ENCODE results near the gene NPPA. TPM values are rescaled to one million over a fixed set of nuclear protein-coding genes. Genes with fewer than 3 reads are reported as not detected.

The NPPA gene
- total and polyA plus RNA-seq, 9 of the 15 experiments (the other 6 are each of a cell fraction or from before 2014, with no cell fraction given), result not detected

DNA sequence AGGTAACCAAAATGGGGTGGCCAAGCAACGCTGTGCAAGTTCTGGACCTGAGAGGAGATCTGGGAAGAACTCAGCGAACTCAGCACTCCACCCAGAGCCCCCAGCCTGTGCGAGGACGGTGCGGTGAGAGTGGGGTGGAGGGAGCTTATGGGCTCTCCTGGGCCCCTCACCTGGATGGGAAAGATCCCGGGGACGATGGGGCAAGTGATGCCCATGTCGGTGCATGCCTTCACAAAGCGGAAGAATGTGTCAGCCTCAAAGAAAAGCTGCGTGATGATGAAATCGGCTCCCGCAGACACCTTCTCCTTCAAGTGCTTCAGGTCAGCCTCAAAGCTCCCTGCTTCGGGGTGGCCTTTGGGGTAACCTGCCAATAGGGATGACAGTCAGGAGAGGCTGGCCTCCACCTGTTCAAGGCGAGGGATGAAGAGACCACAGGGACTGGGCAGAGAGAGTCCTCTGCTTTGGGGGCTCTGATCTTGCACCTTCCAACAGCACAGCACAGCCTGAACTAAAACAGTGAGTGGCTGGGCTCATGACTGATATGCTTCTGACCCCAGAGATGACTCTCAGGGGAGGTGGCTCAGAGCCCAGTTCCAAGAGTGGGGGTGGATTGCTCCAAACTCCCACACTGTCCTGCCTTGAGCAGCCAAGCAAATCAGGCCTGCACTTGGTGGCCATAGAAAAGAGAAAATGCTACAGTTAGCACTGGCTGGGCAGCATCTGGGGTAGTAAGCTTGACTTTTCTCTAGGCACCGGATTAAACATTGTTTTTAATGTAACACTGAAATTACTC, 51.4 kb downstream of the NPPA start (continued):
- TF ChIP-seq SREBF1 (IDR thresholded peaks at IDR 0.05; ENCODE audit: borderline replicate concordance, low read depth, low read length) (no peak), ZNF695 (CRISPR knock-in tag; IDR thresholded peaks at IDR 0.05) (no peak), ZNF224 (CRISPR knock-in tag; IDR thresholded peaks at IDR 0.05) (no peak), BCOR (IDR thresholded peaks at IDR 0.05) (no peak), IRF2 (CRISPR knock-in tag; IDR thresholded peaks at IDR 0.05) (no peak), SP2 (IDR thresholded peaks at IDR 0.05; ENCODE audit: extremely low read depth, low read depth, low read length, poor library complexity, severe bottlenecking) (no peak), NFIC (IDR thresholded peaks at IDR 0.05) (no peak), ETV1 (tag; conservative IDR thresholded peaks at IDR 0.05; ENCODE audit: low read depth) (no peak; the same call in 1 of the 2 replicates), THRAP3 (IDR thresholded peaks at IDR 0.05; ENCODE audit: borderline replicate concordance) (no peak), IFI16 (CRISPR knock-in tag; IDR thresholded peaks at IDR 0.05) (no peak), ZNF253 (CRISPR knock-in tag; conservative IDR thresholded peaks at IDR 0.05) (no peak), HDAC3 (IDR thresholded peaks at IDR 0.05; ENCODE audit: borderline replicate concordance, partially characterized antibody) (no peak), ZNF134 (CRISPR knock-in tag; conservative IDR thresholded peaks at IDR 0.05) (0 out of 2 replicates have a peak, but pooled peaks have one; percentile 35), EP400 (IDR thresholded peaks at IDR 0.05) (no peak)
- TF ChIP-seq, protein P1, sequence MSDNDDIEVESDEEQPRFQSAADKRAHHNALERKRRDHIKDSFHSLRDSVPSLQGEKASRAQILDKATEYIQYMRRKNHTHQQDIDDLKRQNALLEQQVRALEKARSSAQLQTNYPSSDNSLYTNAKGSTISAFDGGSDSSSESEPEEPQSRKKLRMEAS (CRISPR knock-in tag; IDR thresholded peaks at IDR 0.05), result no peak
- TF ChIP-seq, protein P2, sequence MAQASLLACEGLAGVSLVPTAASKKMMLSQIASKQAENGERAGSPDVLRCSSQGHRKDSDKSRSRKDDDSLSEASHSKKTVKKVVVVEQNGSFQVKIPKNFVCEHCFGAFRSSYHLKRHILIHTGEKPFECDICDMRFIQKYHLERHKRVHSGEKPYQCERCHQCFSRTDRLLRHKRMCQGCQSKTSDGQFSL (CRISPR knock-in tag; IDR thresholded peaks at IDR 0.05), result no peak
- TF ChIP-seq, protein P2 (tag; IDR thresholded peaks at IDR 0.05), result no peak
- TF ChIP-seq, protein P3, sequence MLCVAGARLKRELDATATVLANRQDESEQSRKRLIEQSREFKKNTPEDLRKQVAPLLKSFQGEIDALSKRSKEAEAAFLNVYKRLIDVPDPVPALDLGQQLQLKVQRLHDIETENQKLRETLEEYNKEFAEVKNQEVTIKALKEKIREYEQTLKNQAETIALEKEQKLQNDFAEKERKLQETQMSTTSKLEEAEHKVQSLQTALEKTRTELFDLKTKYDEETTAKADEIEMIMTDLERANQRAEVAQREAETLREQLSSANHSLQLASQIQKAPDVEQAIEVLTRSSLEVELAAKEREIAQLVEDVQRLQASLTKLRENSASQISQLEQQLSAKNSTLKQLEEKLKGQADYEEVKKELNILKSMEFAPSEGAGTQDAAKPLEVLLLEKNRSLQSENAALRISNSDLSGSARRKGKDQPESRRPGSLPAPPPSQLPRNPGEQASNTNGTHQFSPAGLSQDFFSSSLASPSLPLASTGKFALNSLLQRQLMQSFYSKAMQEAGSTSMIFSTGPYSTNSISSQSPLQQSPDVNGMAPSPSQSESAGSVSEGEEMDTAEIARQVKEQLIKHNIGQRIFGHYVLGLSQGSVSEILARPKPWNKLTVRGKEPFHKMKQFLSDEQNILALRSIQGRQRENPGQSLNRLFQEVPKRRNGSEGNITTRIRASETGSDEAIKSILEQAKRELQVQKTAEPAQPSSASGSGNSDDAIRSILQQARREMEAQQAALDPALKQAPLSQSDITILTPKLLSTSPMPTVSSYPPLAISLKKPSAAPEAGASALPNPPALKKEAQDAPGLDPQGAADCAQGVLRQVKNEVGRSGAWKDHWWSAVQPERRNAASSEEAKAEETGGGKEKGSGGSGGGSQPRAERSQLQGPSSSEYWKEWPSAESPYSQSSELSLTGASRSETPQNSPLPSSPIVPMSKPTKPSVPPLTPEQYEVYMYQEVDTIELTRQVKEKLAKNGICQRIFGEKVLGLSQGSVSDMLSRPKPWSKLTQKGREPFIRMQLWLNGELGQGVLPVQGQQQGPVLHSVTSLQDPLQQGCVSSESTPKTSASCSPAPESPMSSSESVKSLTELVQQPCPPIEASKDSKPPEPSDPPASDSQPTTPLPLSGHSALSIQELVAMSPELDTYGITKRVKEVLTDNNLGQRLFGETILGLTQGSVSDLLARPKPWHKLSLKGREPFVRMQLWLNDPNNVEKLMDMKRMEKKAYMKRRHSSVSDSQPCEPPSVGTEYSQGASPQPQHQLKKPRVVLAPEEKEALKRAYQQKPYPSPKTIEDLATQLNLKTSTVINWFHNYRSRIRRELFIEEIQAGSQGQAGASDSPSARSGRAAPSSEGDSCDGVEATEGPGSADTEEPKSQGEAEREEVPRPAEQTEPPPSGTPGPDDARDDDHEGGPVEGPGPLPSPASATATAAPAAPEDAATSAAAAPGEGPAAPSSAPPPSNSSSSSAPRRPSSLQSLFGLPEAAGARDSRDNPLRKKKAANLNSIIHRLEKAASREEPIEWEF (CRISPR knock-in tag; IDR thresholded peaks at IDR 0.05), result peak; percentile 59
- TF ChIP-seq, protein P4, sequence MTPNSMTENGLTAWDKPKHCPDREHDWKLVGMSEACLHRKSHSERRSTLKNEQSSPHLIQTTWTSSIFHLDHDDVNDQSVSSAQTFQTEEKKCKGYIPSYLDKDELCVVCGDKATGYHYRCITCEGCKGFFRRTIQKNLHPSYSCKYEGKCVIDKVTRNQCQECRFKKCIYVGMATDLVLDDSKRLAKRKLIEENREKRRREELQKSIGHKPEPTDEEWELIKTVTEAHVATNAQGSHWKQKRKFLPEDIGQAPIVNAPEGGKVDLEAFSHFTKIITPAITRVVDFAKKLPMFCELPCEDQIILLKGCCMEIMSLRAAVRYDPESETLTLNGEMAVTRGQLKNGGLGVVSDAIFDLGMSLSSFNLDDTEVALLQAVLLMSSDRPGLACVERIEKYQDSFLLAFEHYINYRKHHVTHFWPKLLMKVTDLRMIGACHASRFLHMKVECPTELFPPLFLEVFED (CRISPR knock-in tag; conservative IDR thresholded peaks at IDR 0.05), result peak; percentile 8; the same call in 1 of the 2 replicates

Measured in K562 (cell line).